ENCODE results near the gene OR2F1.

DNA sequence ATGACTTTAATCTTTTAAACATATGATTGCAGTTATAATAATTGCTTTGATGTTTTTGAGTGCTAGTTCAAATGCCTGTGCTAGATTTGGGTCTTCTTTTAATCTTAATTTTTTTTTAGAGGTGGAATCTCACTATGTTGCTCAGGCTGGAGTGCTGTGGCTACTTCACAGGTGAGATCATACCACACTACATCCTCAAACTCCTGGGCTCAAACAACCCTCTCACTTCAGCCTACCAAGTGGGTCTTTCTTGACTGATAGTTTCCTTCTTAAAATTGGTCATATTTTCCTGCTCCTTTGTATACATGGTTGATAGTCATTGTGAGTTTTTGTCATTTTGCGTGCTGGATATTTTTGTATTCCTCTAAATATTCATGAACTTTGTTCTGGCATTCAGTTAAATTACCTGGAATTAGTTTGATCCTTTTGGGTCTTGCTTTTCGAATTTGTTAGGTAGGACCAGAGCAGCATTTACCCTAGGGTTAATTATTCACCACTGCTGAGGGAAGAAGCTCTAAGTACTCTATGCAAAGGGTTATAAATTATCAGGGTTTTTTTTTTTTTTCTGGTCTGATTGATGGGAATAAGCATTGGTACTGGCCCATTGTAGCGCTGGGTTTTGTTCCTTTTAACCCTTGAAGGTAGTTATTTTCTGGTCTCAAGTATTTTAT, 40.6 kb upstream of the OR2F1 start:
- no peak for TF ChIP-seq POLR2A (IDR thresholded peaks at IDR 0.05)
- TF ChIP-seq, protein P1, sequence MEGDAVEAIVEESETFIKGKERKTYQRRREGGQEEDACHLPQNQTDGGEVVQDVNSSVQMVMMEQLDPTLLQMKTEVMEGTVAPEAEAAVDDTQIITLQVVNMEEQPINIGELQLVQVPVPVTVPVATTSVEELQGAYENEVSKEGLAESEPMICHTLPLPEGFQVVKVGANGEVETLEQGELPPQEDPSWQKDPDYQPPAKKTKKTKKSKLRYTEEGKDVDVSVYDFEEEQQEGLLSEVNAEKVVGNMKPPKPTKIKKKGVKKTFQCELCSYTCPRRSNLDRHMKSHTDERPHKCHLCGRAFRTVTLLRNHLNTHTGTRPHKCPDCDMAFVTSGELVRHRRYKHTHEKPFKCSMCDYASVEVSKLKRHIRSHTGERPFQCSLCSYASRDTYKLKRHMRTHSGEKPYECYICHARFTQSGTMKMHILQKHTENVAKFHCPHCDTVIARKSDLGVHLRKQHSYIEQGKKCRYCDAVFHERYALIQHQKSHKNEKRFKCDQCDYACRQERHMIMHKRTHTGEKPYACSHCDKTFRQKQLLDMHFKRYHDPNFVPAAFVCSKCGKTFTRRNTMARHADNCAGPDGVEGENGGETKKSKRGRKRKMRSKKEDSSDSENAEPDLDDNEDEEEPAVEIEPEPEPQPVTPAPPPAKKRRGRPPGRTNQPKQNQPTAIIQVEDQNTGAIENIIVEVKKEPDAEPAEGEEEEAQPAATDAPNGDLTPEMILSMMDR (IDR thresholded peaks at IDR 0.05), result no peak
